HepG2 (cell line): Measurements from ENCODE around the gene CRISPLD2. TPM values are rescaled to one million over a fixed set of nuclear protein-coding genes. Genes with fewer than 3 reads are reported as not detected.

ENCODE experiments used
- E2F5 ChIP-seq: sonication (generic); formaldehyde crosslinking; conservative IDR thresholded peaks from 2 replicates; pipeline ENCODE4 v1.4.0; 2020; ENCODE audit warnings: missing genetic modification reagents
- FOXC1 ChIP-seq: sonication (generic); formaldehyde crosslinking; IDR thresholded peaks from 2 replicates; pipeline ENCODE4 v1.8.0; 2022; ENCODE audit warnings: mild to moderate bottlenecking, missing genetic modification reagents, borderline replicate concordance
- HDAC2 ChIP-seq: sonication (generic); formaldehyde crosslinking; IDR thresholded peaks from 2 replicates; pipeline ENCODE4 v1.4.0; 2020; ENCODE audit warnings: missing genetic modification reagents
- HIC2 ChIP-seq: sonication (generic); formaldehyde crosslinking; IDR thresholded peaks from 2 replicates; pipeline ENCODE4 v1.9.0; 2022; ENCODE audit warnings: low read depth, missing genetic modification reagents
- HMGXB4 ChIP-seq, 2 experiments: sonication (generic) in 1 of 2; formaldehyde crosslinking in 1 of 2; IDR thresholded peaks; 2 replicates each; pipeline versions ENCODE4 v1.4.0 to v1.6.1; 2018 to 2020; ENCODE audit warnings: missing genetic modification reagents in 2 of 2, borderline replicate concordance in 1 of 2, low read depth in 1 of 2, mild to moderate bottlenecking in 1 of 2, missing biosample characterization in 1 of 2
- IRX3 ChIP-seq: sonication (generic); formaldehyde crosslinking; IDR thresholded peaks from 2 replicates; pipeline ENCODE4 v1.8.1; 2023; ENCODE audit warnings: mild to moderate bottlenecking, low read depth, missing genetic modification reagents, borderline replicate concordance
- KDM5B ChIP-seq: sonication (generic); formaldehyde crosslinking; IDR thresholded peaks from 2 replicates; pipeline ENCODE4 v1.4.0; 2020; ENCODE audit warnings: missing genetic modification reagents, mild to moderate bottlenecking, borderline replicate concordance
- MAZ ChIP-seq, 2 experiments: sonication (generic) in 1 of 2; formaldehyde crosslinking in 1 of 2; IDR thresholded peaks; 2 replicates each; pipeline versions ENCODE4 v1.5.0 to v1.6.1; 2012 to 2020; ENCODE audit warnings: low read depth in 2 of 2, mild to moderate bottlenecking in 2 of 2, borderline replicate concordance in 1 of 2, improper control_type of control experiment in 1 of 2, low read length in 1 of 2, missing genetic modification reagents in 1 of 2, moderate library complexity in 1 of 2
- NR2C2 ChIP-seq: sonication (generic); formaldehyde crosslinking; IDR thresholded peaks from 2 replicates; pipeline ENCODE4 v1.4.0; 2020; ENCODE audit warnings: missing genetic modification reagents, mild to moderate bottlenecking, moderate library complexity, borderline replicate concordance
- REL ChIP-seq: sonication (generic); formaldehyde crosslinking; conservative IDR thresholded peaks from 2 replicates; pipeline ENCODE4 v1.8.0; 2022; ENCODE audit warnings: mild to moderate bottlenecking, missing genetic modification reagents, moderate library complexity
- RFXAP ChIP-seq: sonication (generic); formaldehyde crosslinking; IDR thresholded peaks from 2 replicates; pipeline ENCODE4 v1.4.0; 2020; ENCODE audit warnings: missing genetic modification reagents, borderline replicate concordance
- SCMH1 ChIP-seq: sonication (generic); formaldehyde crosslinking; IDR thresholded peaks from 2 replicates; pipeline ENCODE4 v1.9.0; 2021; ENCODE audit warnings: missing genetic modification reagents, mild to moderate bottlenecking, borderline replicate concordance
- SMARCC2 ChIP-seq: fragments of 450-650 bp; IDR thresholded peaks from 2 replicates; pipeline ENCODE4 v1.6.1; 2017; ENCODE audit warnings: antibody characterized with exemption, mild to moderate bottlenecking
- SOX6 ChIP-seq, 2 experiments: fragments of 450-650 bp in 1 of 2; sonication (generic) in 1 of 2; formaldehyde crosslinking in 1 of 2; IDR thresholded peaks; 2 replicates each; pipeline versions ENCODE4 v1.4.0 to v1.6.1; 2017 to 2020; ENCODE audit warnings: antibody characterized with exemption in 1 of 2, mild to moderate bottlenecking in 1 of 2, missing genetic modification reagents in 1 of 2
- ZKSCAN8 ChIP-seq: IDR thresholded peaks from 2 replicates; pipeline ENCODE4 v1.6.1; 2016; ENCODE audit warnings: borderline replicate concordance, missing genetic modification reagents, missing compliant biosample characterization
- polyA plus RNA-seq, 8 experiments: library from polyadenylated mRNA; depleted of rRNA in 3 of 8; stranded (reverse) in 7 of 8; unstranded in 1 of 8; fragments of >200 nt; fragmentation: Illumina TruSeq in 4 of 8; extraction: Trizol in 4 of 8; gene quantifications; 2 replicates each; pipeline versions ENCODE4 v1.2.1 to v1.2.3, GENCODE V29; 2011 to 2016; ENCODE audit warnings: low read depth in 4 of 8, missing spikeins in 1 of 8, mixed read lengths in 1 of 8; ENCODE audit not compliant: insufficient read depth in 1 of 8
- total RNA-seq, 5 experiments: library from RNA; depleted of rRNA; stranded (reverse); fragments of >200 nt; fragmentation: Illumina TruSeq; extraction: Trizol; gene quantifications; 2 replicates each; pipeline ENCODE4 v1.2.3, GENCODE V29; 2016; ENCODE audit warnings: low read depth in 1 of 5
- TF ChIP-seq, protein P1 (sequence below): sonication (generic); formaldehyde crosslinking; IDR thresholded peaks from 2 replicates; pipeline ENCODE4 v1.4.0; 2020; ENCODE audit warnings: missing genetic modification reagents

Gene CRISPLD2
- total and polyA plus RNA-seq, 2 of the 13 experiments (the other 11 are each of a cell fraction or from before 2014, with no cell fraction given) = 0.04 to 0.31 TPM

DNA sequence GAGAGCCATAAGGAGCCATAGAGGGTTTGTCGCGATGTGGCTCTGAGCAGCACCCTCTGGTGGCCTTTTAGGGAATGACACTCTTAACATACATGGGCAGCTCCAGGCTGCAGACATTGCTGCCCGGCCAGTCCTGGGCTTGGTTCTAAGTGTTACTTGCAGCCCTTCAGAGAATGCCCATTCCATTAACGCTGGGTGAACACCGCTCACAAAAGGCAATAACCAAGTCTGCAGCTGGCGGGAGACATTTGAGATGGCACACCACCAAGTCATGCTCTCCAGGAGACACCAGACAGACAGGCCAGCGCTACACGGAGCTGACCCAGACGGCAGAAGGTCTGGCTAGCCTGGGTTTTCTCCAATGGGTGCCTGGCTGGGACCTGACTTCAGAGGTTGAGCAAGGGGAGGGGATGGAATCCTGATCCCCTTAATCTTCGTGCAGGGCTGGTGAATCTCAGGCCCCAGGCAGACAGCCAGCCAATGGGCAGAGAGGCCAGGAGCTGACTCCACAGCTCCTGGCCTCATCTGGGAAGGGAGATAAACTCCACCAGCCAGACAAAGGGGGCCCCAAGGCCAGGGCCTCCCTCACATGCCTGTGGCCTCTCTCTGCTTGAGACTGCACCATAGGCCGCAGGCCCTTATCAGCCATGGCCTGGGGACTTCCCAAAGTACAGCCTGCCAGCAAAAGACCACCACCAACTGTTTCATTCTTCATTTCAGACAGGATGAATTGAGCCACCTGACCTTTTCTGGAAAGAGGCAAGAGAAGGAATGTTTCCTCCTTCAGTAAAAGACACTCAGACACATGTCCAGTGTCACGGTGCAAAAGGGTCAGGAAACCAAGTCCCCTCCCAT is 132.8 kb downstream of the CRISPLD2 start (continued):
- TF ChIP-seq, protein P1, sequence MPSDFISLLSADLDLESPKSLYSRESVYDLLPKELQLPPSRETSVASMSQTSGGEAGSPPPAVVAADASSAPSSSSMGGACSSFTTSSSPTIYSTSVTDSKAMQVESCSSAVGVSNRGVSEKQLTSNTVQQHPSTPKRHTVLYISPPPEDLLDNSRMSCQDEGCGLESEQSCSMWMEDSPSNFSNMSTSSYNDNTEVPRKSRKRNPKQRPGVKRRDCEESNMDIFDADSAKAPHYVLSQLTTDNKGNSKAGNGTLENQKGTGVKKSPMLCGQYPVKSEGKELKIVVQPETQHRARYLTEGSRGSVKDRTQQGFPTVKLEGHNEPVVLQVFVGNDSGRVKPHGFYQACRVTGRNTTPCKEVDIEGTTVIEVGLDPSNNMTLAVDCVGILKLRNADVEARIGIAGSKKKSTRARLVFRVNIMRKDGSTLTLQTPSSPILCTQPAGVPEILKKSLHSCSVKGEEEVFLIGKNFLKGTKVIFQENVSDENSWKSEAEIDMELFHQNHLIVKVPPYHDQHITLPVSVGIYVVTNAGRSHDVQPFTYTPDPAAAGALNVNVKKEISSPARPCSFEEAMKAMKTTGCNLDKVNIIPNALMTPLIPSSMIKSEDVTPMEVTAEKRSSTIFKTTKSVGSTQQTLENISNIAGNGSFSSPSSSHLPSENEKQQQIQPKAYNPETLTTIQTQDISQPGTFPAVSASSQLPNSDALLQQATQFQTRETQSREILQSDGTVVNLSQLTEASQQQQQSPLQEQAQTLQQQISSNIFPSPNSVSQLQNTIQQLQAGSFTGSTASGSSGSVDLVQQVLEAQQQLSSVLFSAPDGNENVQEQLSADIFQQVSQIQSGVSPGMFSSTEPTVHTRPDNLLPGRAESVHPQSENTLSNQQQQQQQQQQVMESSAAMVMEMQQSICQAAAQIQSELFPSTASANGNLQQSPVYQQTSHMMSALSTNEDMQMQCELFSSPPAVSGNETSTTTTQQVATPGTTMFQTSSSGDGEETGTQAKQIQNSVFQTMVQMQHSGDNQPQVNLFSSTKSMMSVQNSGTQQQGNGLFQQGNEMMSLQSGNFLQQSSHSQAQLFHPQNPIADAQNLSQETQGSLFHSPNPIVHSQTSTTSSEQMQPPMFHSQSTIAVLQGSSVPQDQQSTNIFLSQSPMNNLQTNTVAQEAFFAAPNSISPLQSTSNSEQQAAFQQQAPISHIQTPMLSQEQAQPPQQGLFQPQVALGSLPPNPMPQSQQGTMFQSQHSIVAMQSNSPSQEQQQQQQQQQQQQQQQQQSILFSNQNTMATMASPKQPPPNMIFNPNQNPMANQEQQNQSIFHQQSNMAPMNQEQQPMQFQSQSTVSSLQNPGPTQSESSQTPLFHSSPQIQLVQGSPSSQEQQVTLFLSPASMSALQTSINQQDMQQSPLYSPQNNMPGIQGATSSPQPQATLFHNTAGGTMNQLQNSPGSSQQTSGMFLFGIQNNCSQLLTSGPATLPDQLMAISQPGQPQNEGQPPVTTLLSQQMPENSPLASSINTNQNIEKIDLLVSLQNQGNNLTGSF (CRISPR knock-in tag) = 0 out of 2 replicates have a peak, but pooled peaks have one; percentile 45
- TF ChIP-seq KDM5B (CRISPR knock-in tag) (0 out of 2 replicates have a peak, but pooled peaks have one; percentile 46), RFXAP (peak; percentile 16; the same call in 1 of the 2 replicates), HDAC2 (CRISPR knock-in tag) (0 out of 2 replicates have a peak, but pooled peaks have one; percentile 7), SOX6 (IDR thresholded peaks at IDR 0.05) (no peak), SOX6 (CRISPR knock-in tag; IDR thresholded peaks at IDR 0.05) (peak; percentile 53), NR2C2 (no peak; the same call in 1 of the 2 replicates), HIC2 (CRISPR knock-in tag) (no peak), ZKSCAN8 (0 out of 2 replicates have a peak, but pooled peaks have one; percentile 29), IRX3 (CRISPR knock-in tag) (no peak; the same call in 1 of the 2 replicates), REL (CRISPR knock-in tag) (no peak), SCMH1 (CRISPR knock-in tag) (no peak), FOXC1 (CRISPR knock-in tag) (no peak), E2F5 (CRISPR knock-in tag) (no peak), MAZ (IDR thresholded peaks at IDR 0.05; ENCODE audit: borderline replicate concordance, low read depth, low read length) (peak; percentile 42; the same call in 1 of the 2 replicates), MAZ (CRISPR knock-in tag; IDR thresholded peaks at IDR 0.05; ENCODE audit: low read depth) (no peak), SMARCC2 (no peak), HMGXB4 (CRISPR knock-in tag; IDR thresholded peaks at IDR 0.05; ENCODE audit: borderline replicate concordance in 1 of 2, low read depth in 1 of 2) (peak; percentile 42 to 78; a peak in 1 of 4 replicates)
